Fibroblast of pulmonary artery (primary cell): ENCODE data around the gene CTSD.

Experiments
- DNase-seq: peaks from one replicate; pipeline ENCODE4 v3.0.0-alpha.2; 2010; ENCODE audit warnings: low read depth
- H3K4me3 ChIP-seq: replicated peaks from 2 replicates; pipeline ENCODE4 v1.5.1; 2011; ENCODE audit warnings: low read depth, mild to moderate bottlenecking, control low read depth, low read length, moderate library complexity
- TF ChIP-seq, protein P1 (sequence below): IDR thresholded peaks from 2 replicates; pipeline ENCODE4 v1.5.1; 2011; ENCODE audit warnings: mild to moderate bottlenecking, control low read depth, low read length, inconsistent platforms; ENCODE audit errors: missing control alignments

CTSD gene

DNA sequence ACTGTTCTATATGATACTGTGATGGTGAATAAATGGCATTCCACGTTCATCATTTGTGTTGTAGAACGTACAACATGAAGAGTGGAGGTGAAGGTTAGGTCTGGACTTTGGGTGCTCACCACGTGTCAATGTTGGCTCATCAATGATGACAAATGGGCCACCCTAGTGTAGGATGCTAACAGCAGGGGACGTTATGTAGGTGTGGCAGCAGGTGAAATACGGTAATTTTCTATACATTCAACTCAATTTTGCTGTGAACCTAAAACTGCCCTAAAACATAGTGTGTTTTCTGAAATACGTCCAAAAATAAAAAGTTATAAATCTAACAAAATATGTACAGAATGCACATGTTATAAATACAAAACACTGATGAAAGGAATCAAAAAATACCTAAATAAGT lies 60.6 kb downstream of the CTSD start:
- TF ChIP-seq, protein P1, sequence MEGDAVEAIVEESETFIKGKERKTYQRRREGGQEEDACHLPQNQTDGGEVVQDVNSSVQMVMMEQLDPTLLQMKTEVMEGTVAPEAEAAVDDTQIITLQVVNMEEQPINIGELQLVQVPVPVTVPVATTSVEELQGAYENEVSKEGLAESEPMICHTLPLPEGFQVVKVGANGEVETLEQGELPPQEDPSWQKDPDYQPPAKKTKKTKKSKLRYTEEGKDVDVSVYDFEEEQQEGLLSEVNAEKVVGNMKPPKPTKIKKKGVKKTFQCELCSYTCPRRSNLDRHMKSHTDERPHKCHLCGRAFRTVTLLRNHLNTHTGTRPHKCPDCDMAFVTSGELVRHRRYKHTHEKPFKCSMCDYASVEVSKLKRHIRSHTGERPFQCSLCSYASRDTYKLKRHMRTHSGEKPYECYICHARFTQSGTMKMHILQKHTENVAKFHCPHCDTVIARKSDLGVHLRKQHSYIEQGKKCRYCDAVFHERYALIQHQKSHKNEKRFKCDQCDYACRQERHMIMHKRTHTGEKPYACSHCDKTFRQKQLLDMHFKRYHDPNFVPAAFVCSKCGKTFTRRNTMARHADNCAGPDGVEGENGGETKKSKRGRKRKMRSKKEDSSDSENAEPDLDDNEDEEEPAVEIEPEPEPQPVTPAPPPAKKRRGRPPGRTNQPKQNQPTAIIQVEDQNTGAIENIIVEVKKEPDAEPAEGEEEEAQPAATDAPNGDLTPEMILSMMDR, result no peak
- no peak for DNase-seq
- no peak overlapping the region for H3K4me3 ChIP-seq
